Measurements from ENCODE around the gene CDH23. TPM values are rescaled to one million over a fixed set of nuclear protein-coding genes. Genes with fewer than 3 reads are reported as not detected.

The CDH23 gene
- polyA plus RNA-seq, 2 donors: 1.6 to 3.2 TPM

DNA sequence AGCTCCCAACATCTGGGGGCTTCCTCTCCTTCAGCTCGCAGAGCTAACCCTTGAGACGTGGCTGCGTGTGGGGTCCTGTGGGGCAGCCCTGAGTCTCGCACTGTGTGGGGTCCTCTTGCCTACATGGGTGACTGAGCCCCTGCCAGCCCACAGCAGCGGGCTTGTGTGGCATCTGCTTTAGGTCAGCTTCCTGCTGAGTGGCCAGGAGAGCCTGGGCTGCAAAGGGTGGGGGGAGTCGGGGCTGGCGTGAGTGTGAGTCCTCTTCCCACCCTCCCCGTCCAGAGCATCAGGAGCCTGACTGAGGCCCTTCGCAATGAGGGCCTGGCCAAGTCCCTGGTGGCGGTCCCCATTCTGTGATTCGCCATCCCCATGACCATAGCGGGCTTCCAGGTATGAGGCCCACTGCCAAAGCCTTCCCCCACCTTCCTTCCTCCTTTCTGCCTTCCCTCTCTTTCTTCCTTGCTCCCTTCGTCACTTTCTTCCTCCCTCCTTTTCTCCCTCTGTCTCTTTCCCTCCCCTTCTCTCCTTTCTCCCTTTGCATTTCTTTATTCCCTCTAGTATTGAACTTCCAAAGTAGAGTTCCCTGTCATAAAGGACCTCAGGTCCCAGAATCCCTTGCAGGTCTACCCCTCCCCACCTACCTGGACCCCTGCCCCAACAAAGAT is 85.2 kb downstream of the CDH23 start:
- Histone ChIP-seq H3K4me3 (ENCODE audit: low read depth in 1 of 2, low read length in 2 of 2) (no peak overlapping the region), H3K27me3 (ENCODE audit: control insufficient read depth in 1 of 2, insufficient read depth in 2 of 2, low read length in 2 of 2) (no peaks in the 10 kb centered on the region), H3K27ac (ENCODE audit: low read depth in 2 of 2, low read length in 1 of 2) (no peak overlapping the region), H3K9me3 (ENCODE audit: control insufficient read depth in 2 of 2, insufficient read depth in 1 of 2, low read depth in 1 of 2, low read length in 1 of 2) (peaks cover 0 to 2% of the 10 kb centered on the region in 2 donors), H3K36me3 (ENCODE audit: control insufficient read depth in 2 of 2, insufficient read depth in 2 of 2, low read length in 1 of 2) (no peaks in the 10 kb centered on the region), H3K4me1 (ENCODE audit: control insufficient read depth in 2 of 2, insufficient read depth in 2 of 2, low read length in 1 of 2) (no peaks in the 10 kb centered on the region)
- 88 to 89% methylated on average over 13 of the region's 13 CpGs for WGBS, 2 donors

DNA sequence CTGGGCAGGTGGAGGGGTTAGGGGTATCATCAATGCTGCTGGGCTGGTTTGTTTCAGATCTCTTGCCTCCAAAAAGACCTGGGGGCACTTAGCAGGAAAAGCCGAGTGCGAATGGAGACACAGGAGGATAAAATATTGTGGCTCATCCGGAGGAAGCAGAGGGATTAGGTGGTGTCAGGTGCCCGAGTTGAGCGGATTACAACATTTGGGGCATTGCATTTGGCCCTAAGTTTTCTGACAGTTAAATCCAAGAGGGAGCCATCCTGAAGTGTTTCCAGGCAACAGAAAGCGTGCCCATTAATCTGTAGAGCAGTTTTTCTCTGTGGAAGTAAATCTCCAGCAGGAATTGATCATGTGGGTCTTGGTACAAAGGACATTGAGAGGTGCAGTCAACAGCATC is 85.9 kb downstream of the CDH23 start:
- Histone ChIP-seq H3K9me3 (ENCODE audit: control insufficient read depth in 2 of 2, insufficient read depth in 1 of 2, low read depth in 1 of 2, low read length in 1 of 2) (peaks cover 0 to 2% of the 10 kb centered on the region in 2 donors), H3K36me3 (ENCODE audit: control insufficient read depth in 2 of 2, insufficient read depth in 2 of 2, low read length in 1 of 2) (no peaks in the 10 kb centered on the region), H3K27ac (ENCODE audit: low read depth in 2 of 2, low read length in 1 of 2) (no peak overlapping the region), H3K4me1 (ENCODE audit: control insufficient read depth in 2 of 2, insufficient read depth in 2 of 2, low read length in 1 of 2) (no peaks in the 10 kb centered on the region), H3K27me3 (ENCODE audit: control insufficient read depth in 1 of 2, insufficient read depth in 2 of 2, low read length in 2 of 2) (no peaks in the 10 kb centered on the region), H3K4me3 (ENCODE audit: low read depth in 1 of 2, low read length in 2 of 2) (no peak overlapping the region)
- 91% methylated on average over 6 of the region's 6 CpGs for WGBS, 2 donors

DNA sequence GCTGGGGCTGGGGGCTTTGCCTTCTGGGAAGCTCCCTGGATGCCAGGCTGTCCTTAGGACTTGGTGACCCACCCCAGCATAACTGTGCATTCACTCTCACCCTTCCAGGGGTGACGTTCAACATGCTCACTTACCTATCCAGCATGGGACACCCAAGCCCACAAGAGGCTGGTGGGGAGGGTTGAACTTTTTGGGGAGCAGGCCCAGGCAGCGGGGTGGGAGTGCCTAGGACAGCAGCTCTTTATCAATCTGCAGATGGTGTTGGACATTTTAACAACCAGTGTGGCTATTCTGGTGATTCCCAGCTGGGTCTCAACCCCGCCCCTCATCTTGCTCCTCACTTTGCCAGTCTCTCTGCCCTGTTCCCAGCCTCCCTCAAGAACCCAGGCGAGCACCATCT is 86.4 kb downstream of the CDH23 start:
- H3K27me3 ChIP-seq (ENCODE audit: control insufficient read depth in 1 of 2, insufficient read depth in 2 of 2, low read length in 2 of 2): no peaks in the 10 kb centered on the region
- no peaks in the 10 kb centered on the region for H3K36me3 ChIP-seq (ENCODE audit: control insufficient read depth in 2 of 2, insufficient read depth in 2 of 2, low read length in 1 of 2)
- WGBS, 2 donors: 83 to 86% methylated on average over 4 of the region's 4 CpGs
- no peak overlapping the region for H3K4me3 ChIP-seq (ENCODE audit: low read depth in 1 of 2, low read length in 2 of 2)
- H3K9me3 ChIP-seq (ENCODE audit: control insufficient read depth in 2 of 2, insufficient read depth in 1 of 2, low read depth in 1 of 2, low read length in 1 of 2): peaks cover 0 to 2% of the 10 kb centered on the region in 2 donors
- no peak overlapping the region for H3K27ac ChIP-seq (ENCODE audit: low read depth in 2 of 2, low read length in 1 of 2)
- no peaks in the 10 kb centered on the region for H3K4me1 ChIP-seq (ENCODE audit: control insufficient read depth in 2 of 2, insufficient read depth in 2 of 2, low read length in 1 of 2)

DNA sequence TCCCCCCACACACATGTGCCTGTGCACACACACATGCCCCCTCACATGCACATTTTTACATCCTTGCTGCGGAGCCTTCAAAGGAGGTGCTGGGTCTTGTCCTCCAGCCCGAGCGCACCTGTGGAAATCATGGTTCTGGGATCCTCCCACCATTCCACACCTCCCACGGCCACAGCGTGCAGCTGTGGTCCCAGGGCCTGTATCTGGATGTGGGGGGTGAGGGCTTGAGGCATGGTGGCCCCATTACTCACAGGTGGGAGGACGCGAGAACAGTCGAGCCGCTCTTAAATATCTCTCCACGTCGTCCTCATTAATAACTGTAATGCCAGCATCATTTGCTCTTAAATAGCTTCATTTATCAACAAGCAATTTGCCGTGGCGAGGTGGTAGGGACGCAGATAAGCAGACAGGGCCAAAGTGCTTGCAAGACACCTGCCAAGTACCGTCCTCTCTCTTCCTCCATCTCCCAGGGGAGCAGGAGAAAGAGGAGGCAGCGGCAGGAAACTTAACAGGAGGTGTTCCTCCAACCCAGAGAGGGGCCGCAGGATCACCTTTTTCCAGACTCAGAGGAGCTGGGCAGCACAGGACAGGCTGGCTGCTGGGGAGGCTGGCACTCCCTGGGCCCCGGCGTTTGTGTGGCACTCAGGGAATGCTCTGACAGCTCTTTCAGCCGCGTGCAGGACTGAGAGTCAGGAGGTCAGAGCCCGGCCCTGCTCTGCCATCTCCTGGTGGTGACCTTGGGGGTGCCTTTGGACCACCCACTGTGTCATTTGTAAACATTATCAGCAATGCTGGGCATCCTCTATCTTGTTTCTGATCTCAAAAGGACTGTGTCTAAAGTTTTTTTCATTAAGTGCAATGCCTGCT is 87.4 kb downstream of the CDH23 start:
- H3K4me3 ChIP-seq (ENCODE audit: low read depth in 1 of 2, low read length in 2 of 2): no peak overlapping the region
- WGBS, 2 donors: 64 to 76% methylated on average over 22 of the region's 22 CpGs
- no peak overlapping the region for H3K27ac ChIP-seq (ENCODE audit: low read depth in 2 of 2, low read length in 1 of 2)
- no peaks in the 10 kb centered on the region for H3K4me1 ChIP-seq (ENCODE audit: control insufficient read depth in 2 of 2, insufficient read depth in 2 of 2, low read length in 1 of 2)
- H3K9me3 ChIP-seq (ENCODE audit: control insufficient read depth in 2 of 2, insufficient read depth in 1 of 2, low read depth in 1 of 2, low read length in 1 of 2): no peaks in the 10 kb centered on the region
- no peaks in the 10 kb centered on the region for H3K36me3 ChIP-seq (ENCODE audit: control insufficient read depth in 2 of 2, insufficient read depth in 2 of 2, low read length in 1 of 2)
- H3K27me3 ChIP-seq (ENCODE audit: control insufficient read depth in 1 of 2, insufficient read depth in 2 of 2, low read length in 2 of 2): no peaks in the 10 kb centered on the region

DNA sequence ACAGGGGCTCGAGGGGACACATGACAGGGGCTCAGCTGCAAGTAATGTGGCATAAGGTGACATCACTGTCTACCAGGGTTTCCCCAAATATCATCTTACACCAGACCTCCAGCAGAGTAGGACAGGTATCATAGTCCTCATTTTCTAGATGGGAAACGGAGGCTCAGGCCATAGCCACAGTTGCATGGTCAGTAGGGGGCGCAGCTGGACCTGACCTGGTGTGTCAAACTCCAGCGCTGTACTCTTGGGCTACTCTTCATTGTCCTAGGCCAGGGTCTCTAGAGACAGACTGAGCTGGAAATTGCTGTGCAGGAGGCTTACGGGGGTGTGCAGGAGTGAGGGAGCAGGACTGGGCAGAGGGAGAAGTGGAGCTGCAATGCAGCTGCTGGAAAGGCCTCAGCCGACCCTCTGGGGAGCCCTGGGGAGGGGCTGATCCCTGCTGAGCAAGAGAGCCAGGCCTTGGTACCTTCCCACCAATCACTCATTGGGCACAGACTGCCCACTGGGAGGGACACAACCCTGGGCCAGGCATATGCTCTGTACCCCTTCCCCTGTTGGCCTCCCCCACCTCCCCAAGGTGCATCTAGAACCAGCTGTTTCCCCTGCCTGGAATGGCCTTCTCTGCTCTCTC is 89.9 kb downstream of the CDH23 start:
- no peaks in the 10 kb centered on the region for H3K9me3 ChIP-seq (ENCODE audit: control insufficient read depth in 2 of 2, insufficient read depth in 1 of 2, low read depth in 1 of 2, low read length in 1 of 2)
- H3K27ac ChIP-seq (ENCODE audit: low read depth in 2 of 2, low read length in 1 of 2): no peak overlapping the region
- H3K36me3 ChIP-seq (ENCODE audit: control insufficient read depth in 2 of 2, insufficient read depth in 2 of 2, low read length in 1 of 2): no peaks in the 10 kb centered on the region
- H3K4me1 ChIP-seq (ENCODE audit: control insufficient read depth in 2 of 2, insufficient read depth in 2 of 2, low read length in 1 of 2): no peaks in the 10 kb centered on the region
- no peak overlapping the region for H3K4me3 ChIP-seq (ENCODE audit: low read depth in 1 of 2, low read length in 2 of 2)
- 57 to 58% methylated on average over 6 of the region's 6 CpGs for WGBS, 2 donors
- H3K27me3 ChIP-seq (ENCODE audit: control insufficient read depth in 1 of 2, insufficient read depth in 2 of 2, low read length in 2 of 2): no peaks in the 10 kb centered on the region

DNA sequence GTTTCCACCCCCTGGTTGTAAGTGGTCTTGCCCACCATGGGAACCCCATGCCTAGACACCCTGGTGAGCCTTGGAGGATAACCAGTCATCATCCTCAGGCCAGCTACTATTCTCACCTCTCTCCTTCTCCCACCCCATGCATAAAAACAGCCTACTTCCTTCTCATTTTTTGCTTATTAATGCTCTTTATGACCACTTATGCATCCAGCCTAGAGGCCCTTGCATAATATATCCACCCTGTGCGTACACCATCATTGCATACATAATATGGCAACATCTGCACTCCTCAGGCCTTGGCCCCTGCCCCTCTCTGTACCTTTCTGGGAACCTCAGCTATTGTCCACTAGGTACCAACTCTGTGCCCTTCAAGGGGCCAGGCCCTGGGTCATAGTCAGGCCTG is 91.0 kb downstream of the CDH23 start:
- WGBS, 2 donors: 96 to 100% methylated on average over 1 of the region's 1 CpG
- no peak overlapping the region for H3K27ac ChIP-seq (ENCODE audit: low read depth in 2 of 2, low read length in 1 of 2)
- H3K9me3 ChIP-seq (ENCODE audit: control insufficient read depth in 2 of 2, insufficient read depth in 1 of 2, low read depth in 1 of 2, low read length in 1 of 2): no peaks in the 10 kb centered on the region
- no peaks in the 10 kb centered on the region for H3K27me3 ChIP-seq (ENCODE audit: control insufficient read depth in 1 of 2, insufficient read depth in 2 of 2, low read length in 2 of 2)
- no peaks in the 10 kb centered on the region for H3K4me1 ChIP-seq (ENCODE audit: control insufficient read depth in 2 of 2, insufficient read depth in 2 of 2, low read length in 1 of 2)
- H3K4me3 ChIP-seq (ENCODE audit: low read depth in 1 of 2, low read length in 2 of 2): no peak overlapping the region
- no peaks in the 10 kb centered on the region for H3K36me3 ChIP-seq (ENCODE audit: control insufficient read depth in 2 of 2, insufficient read depth in 2 of 2, low read length in 1 of 2)

DNA sequence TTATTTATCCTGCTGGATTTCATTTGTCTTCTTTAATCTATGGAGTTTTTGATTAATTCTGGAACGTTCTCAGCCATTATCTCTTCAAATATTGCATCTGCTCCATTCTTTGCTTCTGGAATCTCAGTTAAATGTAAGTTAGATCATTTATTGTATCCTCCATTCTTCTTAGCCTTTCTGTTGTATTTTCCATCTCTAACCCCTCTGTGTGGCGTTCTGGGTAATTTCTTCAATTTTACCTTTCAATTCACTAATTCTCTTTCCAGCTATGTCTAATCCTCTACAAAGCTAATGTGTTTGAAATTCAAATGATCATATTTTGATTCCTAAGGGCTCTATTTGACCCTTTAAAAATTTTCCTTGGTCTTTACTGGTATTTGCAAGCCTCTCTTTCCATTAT is 92.4 kb downstream of the CDH23 start:
- Histone ChIP-seq H3K27me3 (ENCODE audit: control insufficient read depth in 1 of 2, insufficient read depth in 2 of 2, low read length in 2 of 2) (no peaks in the 10 kb centered on the region), H3K36me3 (ENCODE audit: control insufficient read depth in 2 of 2, insufficient read depth in 2 of 2, low read length in 1 of 2) (no peaks in the 10 kb centered on the region), H3K4me3 (ENCODE audit: low read depth in 1 of 2, low read length in 2 of 2) (no peak overlapping the region), H3K27ac (ENCODE audit: low read depth in 2 of 2, low read length in 1 of 2) (no peak overlapping the region), H3K4me1 (ENCODE audit: control insufficient read depth in 2 of 2, insufficient read depth in 2 of 2, low read length in 1 of 2) (no peaks in the 10 kb centered on the region), H3K9me3 (ENCODE audit: control insufficient read depth in 2 of 2, insufficient read depth in 1 of 2, low read depth in 1 of 2, low read length in 1 of 2) (no peaks in the 10 kb centered on the region)
- WGBS, 2 donors: 91 to 97% methylated on average over 2 of the region's 2 CpGs

DNA sequence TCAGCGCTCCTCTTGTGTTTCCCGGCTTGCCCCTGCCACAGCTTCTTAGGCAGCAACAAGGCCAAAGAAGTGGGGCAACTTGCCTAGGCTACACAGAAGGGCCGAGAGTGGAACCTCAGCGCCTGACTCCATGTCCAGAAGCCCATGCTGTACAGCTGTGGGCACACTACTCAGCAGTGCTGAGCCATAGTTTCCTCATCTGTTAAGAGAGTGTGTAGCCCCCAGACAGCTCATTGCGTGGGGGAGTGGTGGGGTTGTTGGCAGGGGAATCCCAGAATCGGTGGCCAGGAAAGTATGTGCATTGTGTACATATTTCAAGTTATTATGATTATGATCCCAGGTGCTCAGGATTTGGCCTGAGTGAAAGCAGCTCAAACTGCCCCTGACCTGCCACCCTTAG is 96.2 kb downstream of the CDH23 start:
- H3K4me3 ChIP-seq (ENCODE audit: low read depth in 1 of 2, low read length in 2 of 2): no peak overlapping the region

DNA sequence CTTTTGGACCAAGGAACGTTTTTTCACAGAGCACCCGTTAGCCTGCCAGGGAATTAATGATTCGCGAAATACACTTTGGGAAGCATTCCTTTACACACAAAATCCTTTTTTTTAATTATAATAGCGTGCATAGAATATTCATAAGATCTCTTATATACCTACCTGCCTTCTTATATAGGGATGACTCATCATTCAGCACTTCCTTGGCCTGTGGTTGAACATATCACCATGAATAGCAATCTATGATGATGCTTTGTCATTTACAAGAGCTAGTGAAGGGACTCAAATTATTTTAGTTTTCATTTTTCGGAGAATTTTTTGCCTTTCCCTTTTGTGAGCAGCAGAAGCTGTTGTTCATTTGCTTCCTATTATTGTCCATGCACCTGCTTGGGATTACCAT is 97.0 kb downstream of the CDH23 start:
- Histone ChIP-seq H3K4me3 (ENCODE audit: low read depth in 1 of 2, low read length in 2 of 2) (no peak overlapping the region), H3K4me1 (ENCODE audit: control insufficient read depth in 2 of 2, insufficient read depth in 2 of 2, low read length in 1 of 2) (no peaks in the 10 kb centered on the region), H3K27me3 (ENCODE audit: control insufficient read depth in 1 of 2, insufficient read depth in 2 of 2, low read length in 2 of 2) (peaks cover 0 to 2% of the 10 kb centered on the region in 2 donors), H3K27ac (ENCODE audit: low read depth in 2 of 2, low read length in 1 of 2) (no peak overlapping the region), H3K36me3 (ENCODE audit: control insufficient read depth in 2 of 2, insufficient read depth in 2 of 2, low read length in 1 of 2) (no peaks in the 10 kb centered on the region), H3K9me3 (ENCODE audit: control insufficient read depth in 2 of 2, insufficient read depth in 1 of 2, low read depth in 1 of 2, low read length in 1 of 2) (no peaks in the 10 kb centered on the region)
- 81 to 82% methylated on average over 6 of the region's 6 CpGs for WGBS, 2 donors

More for the DNA sequence above, 96.2 kb downstream of the CDH23 start:
- Histone ChIP-seq H3K36me3 (ENCODE audit: control insufficient read depth in 2 of 2, insufficient read depth in 2 of 2, low read length in 1 of 2) (no peaks in the 10 kb centered on the region), H3K9me3 (ENCODE audit: control insufficient read depth in 2 of 2, insufficient read depth in 1 of 2, low read depth in 1 of 2, low read length in 1 of 2) (no peaks in the 10 kb centered on the region), H3K27me3 (ENCODE audit: control insufficient read depth in 1 of 2, insufficient read depth in 2 of 2, low read length in 2 of 2) (peaks cover 0 to 2% of the 10 kb centered on the region in 2 donors), H3K27ac (ENCODE audit: low read depth in 2 of 2, low read length in 1 of 2) (no peak overlapping the region), H3K4me1 (ENCODE audit: control insufficient read depth in 2 of 2, insufficient read depth in 2 of 2, low read length in 1 of 2) (no peaks in the 10 kb centered on the region)
- WGBS, 2 donors: 79 to 80% methylated on average over 6 of the region's 6 CpGs

All from esophagus (tissue), 2 donors.